Measurements from ENCODE around the gene LDB2.
"Not testable (repeated sequence)": the region's sequence is repeated elsewhere in the genome, so short reads cannot be mapped to it uniquely, and the experiment has no call there.

LDB2 gene

DNA sequence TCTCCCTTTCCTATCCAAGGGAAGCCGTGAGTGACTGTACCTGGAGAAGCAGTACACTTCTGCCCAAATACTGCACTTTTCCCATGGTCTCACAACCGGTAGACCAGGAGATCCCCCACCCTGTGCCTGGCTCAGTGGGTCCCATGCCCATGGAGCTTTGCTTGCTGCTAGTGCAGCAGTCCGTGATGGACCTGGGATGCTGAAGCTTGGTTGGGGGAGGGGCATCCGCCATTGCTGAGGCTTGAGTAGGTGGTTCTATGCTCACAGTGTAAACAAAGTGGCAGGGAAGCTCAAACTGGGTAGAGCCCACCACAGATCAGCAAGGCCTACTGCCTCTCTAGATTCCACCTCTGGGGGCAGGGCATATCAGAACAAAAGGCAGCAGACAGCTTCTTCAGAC, 269.6 kb downstream of the LDB2 start:
- not testable (repeated sequence) for DNase-seq

- DNase-seq: no peak
Measured at GRCh38 chr4:16627999-16628398, 270.4 kb downstream of the LDB2 start.

GRCh38 chr4:16626945-16627344, 271.5 kb downstream of the LDB2 start:
- DNase-seq: no peak

GRCh38 chr4:16622826-16623225, 275.6 kb downstream of the LDB2 start:
- DNase-seq: no peak

- DNase-seq: no peak
Measured at GRCh38 chr4:16617435-16617834, 281.0 kb downstream of the LDB2 start.

- no peak for DNase-seq
Measured at GRCh38 chr4:16617011-16617410, 281.4 kb downstream of the LDB2 start.

DNA sequence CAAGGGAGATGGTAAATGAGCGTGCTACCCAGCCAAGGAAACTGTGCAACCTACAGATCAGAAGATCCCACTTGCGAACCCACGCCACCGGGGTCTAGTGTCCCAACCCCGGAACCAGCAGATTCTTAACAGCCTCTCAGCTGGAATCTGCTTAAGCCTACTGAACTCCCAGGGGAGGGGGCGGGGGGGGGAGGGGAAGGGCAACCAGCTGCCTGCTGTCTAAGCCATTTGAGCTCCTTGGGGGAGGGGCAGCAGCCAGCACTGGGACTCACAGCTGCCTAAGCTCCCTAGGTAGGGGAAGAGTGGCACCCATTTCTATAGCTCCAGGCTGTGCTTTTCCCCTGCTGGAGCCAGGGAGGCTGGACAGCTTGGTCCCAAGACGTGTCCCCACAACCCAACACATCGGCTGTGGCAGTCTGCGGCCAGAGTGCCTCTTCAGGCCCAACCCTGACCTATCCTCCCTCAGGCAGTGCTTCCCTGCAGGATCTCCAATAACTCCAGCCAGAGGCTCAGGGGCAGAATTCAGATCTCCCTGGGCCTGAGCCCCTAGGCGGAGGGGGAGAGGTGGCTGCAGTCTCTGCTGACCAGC, 289.2 kb downstream of the LDB2 start:
- no peak for DNase-seq

DNA sequence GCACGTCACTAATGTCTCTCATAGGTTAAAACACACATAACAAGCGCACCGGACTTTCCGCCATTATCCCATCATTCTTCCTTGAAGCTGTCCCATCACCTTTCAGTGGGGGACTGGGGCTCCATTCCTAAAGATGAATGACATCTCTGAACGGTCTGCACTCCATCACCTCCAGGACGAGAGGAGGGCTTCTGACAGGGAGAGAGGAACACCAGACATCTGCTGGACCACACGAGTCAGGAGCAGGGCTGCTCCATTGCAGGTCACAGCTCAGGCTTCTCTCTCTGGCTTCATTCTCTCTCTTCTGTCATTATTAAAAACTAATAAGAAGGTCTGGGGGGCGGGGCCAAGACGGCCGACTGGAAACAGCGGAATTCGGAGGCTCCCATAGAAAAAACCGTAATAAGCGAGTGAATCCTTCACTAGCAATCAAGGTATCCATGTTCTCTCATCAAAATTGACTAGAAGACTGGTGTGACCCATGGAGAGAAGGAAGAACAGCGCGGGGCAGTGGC, 289.8 kb downstream of the LDB2 start:
- no peak for DNase-seq

DNA sequence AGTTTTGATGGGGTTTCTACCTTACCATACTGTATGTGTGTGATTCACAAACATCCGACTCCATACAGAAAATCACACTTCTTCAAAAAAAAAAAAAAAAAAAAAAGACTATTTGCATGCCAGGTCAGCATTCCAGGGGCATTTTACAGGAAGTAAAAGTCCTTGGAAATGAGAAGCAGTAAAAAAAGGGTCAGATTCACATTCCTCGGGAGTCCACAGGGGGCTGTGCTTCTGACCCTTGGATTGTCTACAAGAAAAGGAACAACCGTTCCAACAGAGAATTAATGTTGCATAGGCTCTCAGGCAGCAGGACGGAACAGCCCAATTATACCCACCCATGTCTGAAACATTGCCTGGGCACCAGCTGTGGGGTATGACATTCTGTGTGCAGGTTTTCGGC, 290.3 kb downstream of the LDB2 start:
- DNase-seq: no peak

- no peak for DNase-seq
Measured at GRCh38 chr4:16607241-16608066, 291.0 kb downstream of the LDB2 start.

DNA sequence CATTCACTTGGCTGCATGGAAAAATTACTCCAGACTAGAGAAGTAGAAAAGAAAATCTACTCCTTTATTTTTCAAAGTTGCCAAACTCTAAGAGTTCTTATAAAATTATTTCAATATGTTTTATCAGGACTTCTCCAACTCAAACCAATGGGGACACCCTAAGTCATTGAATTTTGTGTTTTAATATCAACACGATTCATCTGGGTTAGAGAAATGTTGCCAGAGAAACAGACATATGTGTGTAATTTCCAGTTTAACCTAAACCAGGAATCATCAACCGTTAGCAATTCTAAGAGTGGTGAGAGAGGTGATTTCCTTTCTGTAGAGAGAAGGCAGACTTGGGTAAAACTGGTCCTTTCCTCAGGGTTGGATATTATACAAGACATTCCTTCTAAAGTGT, 291.8 kb downstream of the LDB2 start:
- no peak for DNase-seq

DNA sequence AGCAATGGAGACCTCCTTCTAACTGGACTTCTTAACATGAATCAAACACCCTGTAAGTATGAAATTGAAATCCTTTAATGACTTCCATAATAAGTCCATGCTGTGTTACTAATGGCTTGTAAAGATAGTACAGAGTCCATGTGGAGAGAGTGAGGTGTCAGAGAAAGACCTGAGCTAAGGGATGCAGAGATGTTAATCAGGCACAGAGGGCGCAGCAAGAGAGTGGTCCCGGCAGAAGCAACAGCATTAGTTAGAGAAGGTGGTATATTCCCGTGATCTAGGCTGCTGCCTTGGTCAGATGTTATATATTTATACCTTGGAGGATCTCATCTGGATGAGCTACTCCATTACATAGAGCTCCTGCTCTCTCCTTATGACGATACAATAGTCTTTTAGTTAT, 295.3 kb downstream of the LDB2 start:
- no peak for DNase-seq

DNA sequence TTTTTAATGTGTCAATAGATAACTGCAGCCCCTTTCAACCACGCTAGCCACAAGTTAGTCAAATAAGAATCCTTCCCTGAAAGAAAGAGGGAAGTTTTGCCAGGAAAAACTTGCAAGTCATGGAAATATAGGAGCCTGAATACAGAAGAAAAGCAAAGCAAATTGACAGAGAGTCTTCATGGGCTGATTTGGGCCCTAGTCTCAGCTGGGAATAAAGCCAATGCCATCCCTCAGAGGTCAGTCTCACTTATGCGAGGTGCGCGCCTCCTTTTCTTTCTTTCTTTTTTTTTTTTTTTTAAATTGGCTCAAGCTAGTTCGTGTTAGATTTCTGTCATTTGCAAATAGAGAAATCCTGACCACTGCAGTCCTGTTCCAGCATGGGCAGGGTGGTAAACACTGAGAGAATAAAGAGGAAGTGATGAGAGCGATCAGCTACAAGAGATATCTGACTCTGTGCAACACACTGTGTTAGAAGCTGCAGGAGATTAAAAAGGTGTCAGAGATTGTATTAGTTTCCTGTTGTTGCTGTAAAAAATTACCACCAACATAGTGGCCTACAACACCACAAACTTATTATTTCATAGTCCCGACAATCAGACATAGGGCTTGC, 299.7 kb downstream of the LDB2 start:
- DNase-seq: no peak

- no peak for DNase-seq
Measured at GRCh38 chr4:16597845-16598596, 300.4 kb downstream of the LDB2 start.

DNA sequence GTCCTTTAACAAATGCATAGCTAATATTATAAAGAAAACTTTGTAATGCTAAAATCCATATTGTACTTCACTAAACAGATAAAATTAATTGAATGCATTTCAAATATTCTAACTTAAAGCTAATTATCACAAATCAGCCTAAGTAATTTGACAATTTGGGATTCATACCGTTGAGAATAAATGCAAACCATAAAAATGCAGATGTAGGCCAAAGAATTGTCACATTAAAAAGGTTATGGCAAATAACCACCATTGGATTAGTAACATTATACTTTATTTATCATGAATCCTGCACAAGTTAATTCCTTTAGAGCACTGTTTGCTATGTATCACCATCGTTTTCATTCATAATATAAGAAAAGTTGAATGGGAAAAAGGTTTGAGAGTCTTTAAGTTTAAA, 301.0 kb downstream of the LDB2 start:
- DNase-seq: no peak

GRCh38 chr4:16596267-16596666, 302.2 kb downstream of the LDB2 start:
- DNase-seq: no peak

- DNase-seq: no peak
Measured at GRCh38 chr4:16594128-16594527, 304.3 kb downstream of the LDB2 start.

- DNase-seq: no peak
Measured at GRCh38 chr4:16593386-16593785, 305.1 kb downstream of the LDB2 start.

- DNase-seq: no peak
Measured at GRCh38 chr4:16591272-16591826, 307.1 kb downstream of the LDB2 start.

- DNase-seq: no peak
Measured at GRCh38 chr4:16590797-16591196, 307.6 kb downstream of the LDB2 start.

GRCh38 chr4:16588651-16589050, 309.8 kb downstream of the LDB2 start:
- no peak for DNase-seq

- no peak for DNase-seq
Measured at GRCh38 chr4:16588149-16588548, 310.3 kb downstream of the LDB2 start.

- DNase-seq: no peak
Measured at GRCh38 chr4:16585053-16585452, 313.4 kb downstream of the LDB2 start.

Data from NCI-H1092 treated with DMSO at 0.1 percent for 48 hours (cell line).